GM18511 (cell line): ENCODE results near the gene SLC41A2.

Experiments used
- ATAC-seq: cut with Tn5 transposase; IDR thresholded peaks from one replicate; pipeline ENCODE4 v1.9.1; 2021; ENCODE audit warnings: mild to moderate bottlenecking, moderate library complexity; ENCODE audit not compliant: unreplicated experiment

SLC41A2 gene

GRCh38 chr12:104930388-104931326 is 27.4 kb downstream of the SLC41A2 start:
- peak; percentile 89 for ATAC-seq

GRCh38 chr12:104929977-104930376 is 28.1 kb downstream of the SLC41A2 start:
- no peak for ATAC-seq

GRCh38 chr12:104929368-104929767 is 28.7 kb downstream of the SLC41A2 start:
- ATAC-seq = no peak

GRCh38 chr12:104928036-104928745 is 29.9 kb downstream of the SLC41A2 start:
- ATAC-seq = no peak

- no peak for ATAC-seq
Measured at GRCh38 chr12:104925501-104925900, 32.6 kb downstream of the SLC41A2 start.

GRCh38 chr12:104921340-104921739 is 36.8 kb downstream of the SLC41A2 start:
- no peak for ATAC-seq

- ATAC-seq = no peak
Measured at GRCh38 chr12:104911942-104912341, 46.1 kb downstream of the SLC41A2 start.

GRCh38 chr12:104910196-104910840 is 47.8 kb downstream of the SLC41A2 start:
- ATAC-seq = no peak

GRCh38 chr12:104909761-104910160 is 48.3 kb downstream of the SLC41A2 start:
- no peak for ATAC-seq
